Uterus (tissue), 2 donors: Measurements from ENCODE around the gene DNAJB1.

Source experiments
- CTCF ChIP-seq, 4 experiments: fragments of 200-600 bp in 2 of 4; fragments of 450-650 bp in 2 of 4; sonication (generic) in 2 of 4; IDR thresholded peaks; one replicate each; pipeline ENCODE4 v1.5.1; 2016 to 2019; ENCODE audit warnings: antibody characterized with exemption in 4 of 4, mild to moderate bottlenecking in 2 of 4, moderate library complexity in 1 of 4
- POLR2A ChIP-seq, 2 donors: fragments of 450-650 bp; IDR thresholded peaks; one replicate each; pipeline ENCODE4 v1.6.1; 2016; ENCODE audit warnings: antibody characterized with exemption in 2 of 2, mild to moderate bottlenecking in 1 of 2, moderate library complexity in 1 of 2

GRCh38 chr19:14558370-14559066 is 40.3 kb upstream of the DNAJB1 start:
- TF ChIP-seq CTCF (IDR thresholded peaks at IDR 0.05) (no peak), POLR2A (IDR thresholded peaks at IDR 0.05) (no peak)
